Stimulated activated CD4-positive, alpha-beta T cell treated with anti-CD3 and anti-CD28 coated beads, Interleukin-1b, Interleukin-23, amount 100 ng/mL, for 1 hour (primary cell): ENCODE results near the gene PHC2.

Source experiments
- DNase-seq, 2 donors: peaks; one replicate each; pipeline ENCODE4 v3.0.0-alpha.2; 2020; ENCODE audit warnings: low read depth in 2 of 2

PHC2 gene

GRCh38 chr1:33430692-33431593 is at the start of gene PHC2:
Gene PHC2, minus strand, starts transcription at chr1:33431095. Its CDS starts 55,556 bp downstream, at chr1:33375539.
- DNase-seq, result peak; percentile 78 to 85

GRCh38 chr1:33477451-33477850 is 46.6 kb upstream of the PHC2 start:
- DNase-seq, result no peak

GRCh38 chr1:33473900-33474299 is 43.0 kb upstream of the PHC2 start:
- no peak for DNase-seq

- DNase-seq, result peak; percentile 54 to 72
Measured at GRCh38 chr1:33472269-33472980, 41.5 kb upstream of the PHC2 start, which contains the start of gene ZSCAN20. Gene ZSCAN20, plus strand, starts transcription at chr1:33472645. Its CDS starts 6,644 bp downstream, at chr1:33479289.

- no peak for DNase-seq
Measured at GRCh38 chr1:33471416-33471815, 40.5 kb upstream of the PHC2 start.

- peak in 1 of 2 donors; percentile 17 for DNase-seq
Measured at GRCh38 chr1:33470495-33471012, 39.7 kb upstream of the PHC2 start.

GRCh38 chr1:33469691-33470090 is 38.8 kb upstream of the PHC2 start:
- no peak for DNase-seq

- DNase-seq, result no peak
Measured at GRCh38 chr1:33468967-33469366, 38.1 kb upstream of the PHC2 start.

- no peak for DNase-seq
Measured at GRCh38 chr1:33468531-33468930, 37.6 kb upstream of the PHC2 start.

- DNase-seq, result no peak
Measured at GRCh38 chr1:33468011-33468410, 37.1 kb upstream of the PHC2 start.

GRCh38 chr1:33466159-33466558 is 35.3 kb upstream of the PHC2 start:
- no peak for DNase-seq

GRCh38 chr1:33465316-33465715 is 34.4 kb upstream of the PHC2 start:
- DNase-seq, result no peak

- no peak for DNase-seq
Measured at GRCh38 chr1:33464552-33464951, 33.7 kb upstream of the PHC2 start.

GRCh38 chr1:33462405-33463164 is 31.7 kb upstream of the PHC2 start:
- no peak for DNase-seq

GRCh38 chr1:33460947-33461629 is 30.2 kb upstream of the PHC2 start:
- no peak for DNase-seq

- no peak for DNase-seq
Measured at GRCh38 chr1:33460144-33460543, 29.2 kb upstream of the PHC2 start.

- DNase-seq, result no peak
Measured at GRCh38 chr1:33459691-33460090, 28.8 kb upstream of the PHC2 start.

GRCh38 chr1:33456502-33456886 is 25.6 kb upstream of the PHC2 start:
- DNase-seq, result no peak

GRCh38 chr1:33455539-33456501 is 24.9 kb upstream of the PHC2 start:
- DNase-seq, result no peak

- DNase-seq, result no peak
Measured at GRCh38 chr1:33454646-33455282, 23.9 kb upstream of the PHC2 start.
